Common myeloid progenitor, CD34-positive (primary cell): Measurements from ENCODE around the gene MAMDC2.
A peak's percentile ranks its signal among the peaks of the same experiment; 100 is the strongest.

Experiments
- CTCF ChIA-PET: fragments of 350-600 bp; sonication (Branson Sonifier 250); formaldehyde crosslinking; loops from one replicate; lab custom pipeline; 2021; ENCODE audit warnings: antibody characterized with exemption; lab: Charles Lee
- POLR2A ChIA-PET: fragments of 350-600 bp; sonication (Branson Sonifier 250); formaldehyde crosslinking; loops from one replicate; lab custom pipeline; 2021; ENCODE audit warnings: antibody characterized with exemption; lab: Charles Lee
- DNase-seq, 3 donors: peaks; one replicate each; pipeline versions ENCODE4 v3.0.0 to v3.0.0-alpha.2; 2013
- H3K27ac ChIP-seq, 2 experiments: 1 replicate in 1 of 2; 2 replicates in 1 of 2; pipeline ENCODE4 v1.7.0; 2013; ENCODE audit warnings: inconsistent platforms in 2 of 2, low read length in 2 of 2, mild to moderate bottlenecking in 2 of 2, low read depth in 1 of 2, moderate library complexity in 1 of 2; ENCODE audit not compliant: severe bottlenecking in 2 of 2, insufficient read depth in 1 of 2, poor library complexity in 1 of 2
- H3K27me3 ChIP-seq, 5 experiments: replicated peaks in 2 of 5; 1 replicate in 3 of 5; 2 replicates in 2 of 5; pipeline versions ENCODE4 v1.6.1 to v1.7.0; 2013; ENCODE audit warnings: low read length in 4 of 5, mild to moderate bottlenecking in 2 of 5, moderate library complexity in 2 of 5, inconsistent platforms in 1 of 5; ENCODE audit not compliant: insufficient read depth in 5 of 5, control insufficient read depth in 4 of 5
- H3K36me3 ChIP-seq, 4 experiments: 1 replicate in 2 of 4; 2 replicates in 2 of 4; pipeline versions ENCODE4 v1.6.1 to v1.7.0; 2013; ENCODE audit warnings: low read length in 3 of 4, control low read depth in 1 of 4, mild to moderate bottlenecking in 1 of 4; ENCODE audit not compliant: control insufficient read depth in 4 of 4, insufficient read depth in 4 of 4
- H3K4me1 ChIP-seq, 4 experiments: 1 replicate in 3 of 4; 2 replicates in 1 of 4; pipeline versions ENCODE4 v1.6.1 to v1.7.1; 2013; ENCODE audit warnings: low read length in 3 of 4, mild to moderate bottlenecking in 3 of 4, control low read depth in 1 of 4, inconsistent platforms in 1 of 4, moderate library complexity in 1 of 4; ENCODE audit not compliant: control insufficient read depth in 4 of 4, insufficient read depth in 4 of 4; ENCODE audit errors: control extremely low read depth in 1 of 4
- H3K4me3 ChIP-seq, 7 experiments: 1 replicate in 4 of 7; 2 replicates in 3 of 7; pipeline versions ENCODE4 v1.5.1 to v1.7.0; 2013; ENCODE audit warnings: mild to moderate bottlenecking in 7 of 7, low read length in 6 of 7, moderate library complexity in 6 of 7, inconsistent platforms in 2 of 7, low read depth in 2 of 7, control low read depth in 1 of 7; ENCODE audit not compliant: insufficient read depth in 4 of 7, control insufficient read depth in 1 of 7; ENCODE audit errors: extremely low read depth in 1 of 7
- H3K9me3 ChIP-seq, 5 experiments: 1 replicate in 4 of 5; 2 replicates in 1 of 5; pipeline versions ENCODE4 v1.6.1 to v1.7.1; 2013; ENCODE audit warnings: low read length in 4 of 5, mild to moderate bottlenecking in 2 of 5, inconsistent platforms in 1 of 5, low read depth in 1 of 5, moderate library complexity in 1 of 5; ENCODE audit not compliant: control insufficient read depth in 4 of 5, insufficient read depth in 2 of 5; ENCODE audit errors: control extremely low read depth in 1 of 5
- WGBS: methylation state at CpG from one replicate; pipeline ENCODE4 v1.1.5; 2013; ENCODE audit not compliant: insufficient coverage; 5-methylcytosine and 5-hydroxymethylcytosine counted together

The MAMDC2 gene

DNA sequence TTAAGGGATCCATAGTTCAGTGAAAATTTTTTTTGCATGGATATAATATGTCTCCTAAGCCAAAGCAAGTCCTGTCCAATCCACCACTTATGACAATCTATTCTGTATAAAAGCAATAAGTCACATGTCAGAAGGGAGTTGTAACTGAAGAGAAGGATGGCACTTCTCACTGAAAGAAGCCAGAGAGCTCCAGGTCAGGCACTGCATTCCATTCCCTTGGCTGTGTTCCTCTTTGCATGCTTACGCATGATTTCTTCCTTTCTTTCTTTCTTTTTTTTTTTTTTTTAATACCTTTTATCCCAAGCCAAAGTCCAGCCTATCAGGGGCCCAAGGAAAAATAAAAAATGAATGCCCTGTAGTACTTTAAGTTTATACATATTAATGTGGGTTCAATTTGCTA is 39.8 kb downstream of the MAMDC2 start:
- DNase-seq: no peak
- H3K27me3 ChIP-seq: peaks cover 0 to 3% (median 0%) of the 10 kb centered on the region in 5 experiments
- no peak overlapping the region for H3K27ac ChIP-seq
- CTCF ChIA-PET: interaction anchor here (0.7 to 1.6 kb wide), 2 partner anchors 41 to 374 kb away, joined by 3 to 4 read pairs; no protein-coding TSS in a partner anchor
- H3K4me3 ChIP-seq: no peak overlapping the region
- no peaks in the 10 kb centered on the region for H3K9me3 ChIP-seq
- POLR2A ChIA-PET: no interaction called here
- WGBS: no CpG with 5 or more reads among the region's 1 CpG
- peaks cover 0 to 36% (median 15%) of the 10 kb centered on the region in 4 experiments for H3K4me1 ChIP-seq
- H3K36me3 ChIP-seq: peaks cover 0 to 7% (median under 1%) of the 10 kb centered on the region in 4 experiments

DNA sequence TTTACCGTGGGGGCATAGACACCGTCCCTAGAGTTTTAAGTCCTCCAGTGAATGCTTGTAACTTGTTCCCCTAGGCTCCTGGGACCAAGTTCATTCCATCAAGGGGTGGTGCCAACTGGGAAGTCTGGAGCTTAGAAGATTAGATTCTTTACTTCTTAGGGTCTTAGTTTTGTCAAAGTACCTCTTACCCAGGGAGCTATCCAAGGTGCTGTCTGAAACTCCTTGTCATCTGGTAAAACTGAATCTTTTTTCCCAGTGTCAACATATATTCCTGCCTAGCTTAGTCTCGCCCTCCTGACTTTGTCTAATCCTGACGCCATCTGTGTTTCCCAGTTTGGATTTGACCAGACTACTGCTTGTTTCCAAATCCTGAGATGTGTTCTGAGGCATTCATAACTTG is 41.6 kb downstream of the MAMDC2 start:
- H3K36me3 ChIP-seq: peaks cover 0 to 2% (median 0%) of the 10 kb centered on the region in 4 experiments
- peaks cover 0 to 3% (median 0%) of the 10 kb centered on the region in 5 experiments for H3K27me3 ChIP-seq
- ChIA-PET POLR2A (no interaction called here), CTCF (interaction anchor here (1.4 to 7.5 kb wide), 2 partner anchors 9 to 26 kb away, joined by 3 to 45 read pairs; no protein-coding TSS in a partner anchor)
- WGBS: 79% methylated on average over 4 of the region's 4 CpGs
- DNase-seq: peak; percentile 13 to 44 (median 44)
- no peak overlapping the region for H3K27ac ChIP-seq
- H3K4me3 ChIP-seq: no peak overlapping the region
- H3K4me1 ChIP-seq: peaks cover 0 to 20% (median 10%) of the 10 kb centered on the region in 4 experiments
- no peaks in the 10 kb centered on the region for H3K9me3 ChIP-seq

GRCh38 chr9:70091103-70091502 is 47.5 kb downstream of the MAMDC2 start:
- Histone ChIP-seq H3K27ac (no peak overlapping the region), H3K27me3 (peaks cover 0 to 2% (median 0%) of the 10 kb centered on the region in 5 experiments), H3K4me1 (peaks cover 0 to 28% (median 6%) of the 10 kb centered on the region in 4 experiments), H3K9me3 (no peaks in the 10 kb centered on the region), H3K36me3 (peaks cover 0 to 2% (median 0%) of the 10 kb centered on the region in 4 experiments), H3K4me3 (no peak overlapping the region)
- POLR2A ChIA-PET: no interaction called here
- CTCF ChIA-PET: interaction anchor here (7.5 kb wide), 1 partner anchor 20 kb away, joined by 45 read pairs; no protein-coding TSS in a partner anchor
- no peak for DNase-seq
- 100% methylated on average over 1 of the region's 2 CpGs for WGBS

- H3K4me3 ChIP-seq: no peak overlapping the region
- ChIA-PET CTCF (interaction anchor here (1.0 to 7.5 kb wide), 2 partner anchors 20 to 22 kb away, joined by 3 to 45 read pairs; no protein-coding TSS in a partner anchor), POLR2A (no interaction called here)
- H3K36me3 ChIP-seq: peaks cover 0 to 2% (median 0%) of the 10 kb centered on the region in 4 experiments
- H3K27me3 ChIP-seq: peaks cover 0 to 2% (median 0%) of the 10 kb centered on the region in 5 experiments
- H3K27ac ChIP-seq: no peak overlapping the region
- H3K9me3 ChIP-seq: no peaks in the 10 kb centered on the region
- peak in 1 of 3 donors; percentile 40 for DNase-seq
- WGBS: 98% methylated on average over 4 of the region's 5 CpGs
- peaks cover 0 to 28% (median 6%) of the 10 kb centered on the region in 4 experiments for H3K4me1 ChIP-seq
Measured at GRCh38 chr9:70091572-70091971, 47.9 kb downstream of the MAMDC2 start.

DNA sequence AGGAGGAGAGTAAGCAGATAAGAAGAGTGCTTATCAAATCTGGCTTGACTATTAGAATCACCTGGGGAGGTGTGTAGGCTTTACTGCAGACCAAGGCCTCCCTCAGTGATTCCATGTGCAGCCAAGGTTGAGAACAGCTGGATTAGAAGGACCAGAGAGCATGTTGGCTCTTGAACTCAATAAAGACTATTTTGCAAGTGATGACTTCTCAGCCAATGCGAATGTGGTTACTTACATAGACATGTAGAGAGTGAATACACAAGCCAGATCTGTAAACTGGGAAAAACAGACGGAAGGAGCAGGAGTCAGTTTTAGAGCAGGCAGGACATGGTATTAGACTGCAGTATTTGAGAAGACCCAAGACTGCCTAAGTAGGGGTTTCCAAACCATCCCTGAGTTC is 48.5 kb downstream of the MAMDC2 start:
- Histone ChIP-seq H3K9me3 (no peaks in the 10 kb centered on the region), H3K4me3 (no peak overlapping the region), H3K36me3 (peaks cover 0 to 2% (median 0%) of the 10 kb centered on the region in 4 experiments), H3K27ac (no peak overlapping the region), H3K27me3 (peaks cover 0 to 2% (median 0%) of the 10 kb centered on the region in 5 experiments), H3K4me1 (peaks cover 0 to 28% (median 6%) of the 10 kb centered on the region in 4 experiments)
- 94% methylated on average over 2 of the region's 2 CpGs for WGBS
- ChIA-PET CTCF (interaction anchor here (1.0 to 7.5 kb wide), 2 partner anchors 19 to 22 kb away, joined by 3 to 45 read pairs; no protein-coding TSS in a partner anchor), POLR2A (no interaction called here)
- DNase-seq: no peak

GRCh38 chr9:70093095-70093494 is 49.4 kb downstream of the MAMDC2 start:
- Histone ChIP-seq H3K9me3 (no peaks in the 10 kb centered on the region), H3K4me3 (no peak overlapping the region), H3K27me3 (no peaks in the 10 kb centered on the region), H3K4me1 (peaks cover 0 to 28% (median 6%) of the 10 kb centered on the region in 4 experiments), H3K36me3 (peaks cover 0 to 1% (median 0%) of the 10 kb centered on the region in 4 experiments), H3K27ac (peak overlapping the region; percentile 83 to 88)
- no peak for DNase-seq
- ChIA-PET POLR2A (no interaction called here), CTCF (interaction anchor here (0.6 to 6.4 kb wide), 3 partner anchors 12 to 68 kb away, joined by 3 to 57 read pairs (median 5); no protein-coding TSS in a partner anchor)

GRCh38 chr9:70093944-70094343 is 50.3 kb downstream of the MAMDC2 start:
- POLR2A ChIA-PET: interaction anchor here (0.8 kb wide), 1 partner anchor 14 kb away, joined by 4 read pairs; no protein-coding TSS in a partner anchor
- CTCF ChIA-PET: interaction anchor here (0.7 to 6.4 kb wide), 7 partner anchors 8 to 124 kb away, joined by 3 to 57 read pairs (median 3); partner anchors contain the start of gene MAMDC2
- no peaks in the 10 kb centered on the region for H3K9me3 ChIP-seq
- H3K4me3 ChIP-seq: no peak overlapping the region
- WGBS: 80% methylated on average over 1 of the region's 1 CpG
- DNase-seq: peak; percentile 72 to 98 (median 97)
- peaks cover 0 to 28% (median 6%) of the 10 kb centered on the region in 4 experiments for H3K4me1 ChIP-seq
- H3K36me3 ChIP-seq: peaks cover 0 to 2% (median 0%) of the 10 kb centered on the region in 4 experiments
- peak overlapping the region; percentile 83 to 88 for H3K27ac ChIP-seq
- no peaks in the 10 kb centered on the region for H3K27me3 ChIP-seq
